Measurements from ENCODE around the gene HK3.

GRCh38 chr5:176863041-176863764, 35.9 kb downstream of the HK3 start:
- TF ChIP-seq CTCF (IDR thresholded peaks at IDR 0.05; ENCODE audit: low read depth, low read length, missing input control) (no peak), RAD21 (IDR thresholded peaks at IDR 0.05) (no peak), ATF3 (IDR thresholded peaks at IDR 0.05) (no peak), SP1 (IDR thresholded peaks at IDR 0.05) (no peak), MAX (IDR thresholded peaks at IDR 0.05) (no peak), REST (IDR thresholded peaks at IDR 0.05) (no peak), ZBTB33 (IDR thresholded peaks at IDR 0.05) (no peak), RXRA (IDR thresholded peaks at IDR 0.05) (no peak), HNF4A (conservative IDR thresholded peaks at IDR 0.05) (no peak), GABPA (IDR thresholded peaks at IDR 0.05 in 1 of 2, conservative IDR thresholded peaks at IDR 0.05 in 1 of 2) (no peak), YY1 (IDR thresholded peaks at IDR 0.05) (no peak), EGR1 (IDR thresholded peaks at IDR 0.05; ENCODE audit: low read depth in 2 of 2) (no peak), TAF1 (conservative IDR thresholded peaks at IDR 0.05) (no peak), FOXA1 (IDR thresholded peaks at IDR 0.05) (no peak)

Data from liver (tissue), 3 donors.